HepG2 (cell line): ENCODE results near the gene MTHFR. TPM values are rescaled to one million over a fixed set of nuclear protein-coding genes. Genes with fewer than 3 reads are reported as not detected.

ENCODE experiments used
- ATAC-seq: fragments of 200-7000 bp; cut with Tn5 transposase; 3 replicates; pipeline ENCODE4 v1.9.1; 2020; ENCODE audit warnings: mild to moderate bottlenecking, moderate library complexity
- BruUV-seq: library from RNA; stranded (reverse); fragments of 400-500 nt; replicated peaks from 2 replicates; lab custom pipeline; 2021; lab: Mats Ljungman, UMichigan
- CTCF ChIA-PET: fragments of 300-600 bp; formaldehyde crosslinking; extraction: SDS; loops from one replicate; lab custom pipeline; 2021; ENCODE audit warnings: low total read pairs, inconsistent platforms, low intra/inter-chr PET ratio; lab: Yijun Ruan, JAX
- POLR2A ChIA-PET: fragments of 350-600 bp; sonication (Branson Sonifier 250); formaldehyde crosslinking; loops from one replicate; lab custom pipeline; 2020; ENCODE audit warnings: antibody characterized with exemption, inconsistent platforms; lab: Yijun Ruan, JAX
- DNase-seq: peaks from one replicate; pipeline ENCODE4 v3.0.0-alpha.2; 2015; ENCODE audit warnings: low spot score
- FAIRE-seq: peaks from 3 replicates; lab custom pipeline; 2011; peaks lifted over from hg19 to GRCh38; lab: Jason Lieb, UNC
- H2AFZ ChIP-seq: one replicate; pipeline ENCODE4 v1.6.1; 2011; ENCODE audit warnings: low read length, inconsistent platforms
- H3K27ac ChIP-seq: fragments of 300-600 bp; 3 replicates; pipeline ENCODE4 v1.8.0; 2011; ENCODE audit warnings: mixed run types, mild to moderate bottlenecking, mixed read lengths, low read length, inconsistent platforms; ENCODE audit not compliant: insufficient read depth; ENCODE audit errors: extremely low read length
- H3K27me3 ChIP-seq, 2 experiments: fragments of 200-600 bp in 1 of 2; 2 replicates in 1 of 2; 3 replicates in 1 of 2; pipeline versions ENCODE4 v1.6.0 to v1.8.0; 2011; ENCODE audit warnings: low read length in 2 of 2, mild to moderate bottlenecking in 2 of 2, moderate library complexity in 2 of 2, inconsistent platforms in 1 of 2; ENCODE audit not compliant: insufficient read depth in 2 of 2, control insufficient read depth in 1 of 2
- H3K36me3 ChIP-seq, 2 experiments: fragments of 200-600 bp in 1 of 2; replicated peaks in 1 of 2; 2 replicates in 1 of 2; 3 replicates in 1 of 2; pipeline versions ENCODE4 v1.5.1 to v1.8.0; 2011; ENCODE audit warnings: low read length in 2 of 2, inconsistent platforms in 1 of 2; ENCODE audit not compliant: insufficient read depth in 2 of 2, control insufficient read depth in 1 of 2
- H3K4me1 ChIP-seq: 2 replicates; pipeline ENCODE4 v1.5.1; 2012; ENCODE audit warnings: low read length, inconsistent platforms; ENCODE audit not compliant: insufficient read depth
- H3K4me2 ChIP-seq: 2 replicates; pipeline ENCODE4 v1.6.0; 2011; ENCODE audit warnings: low read depth, low read length, inconsistent platforms
- H3K4me3 ChIP-seq, 3 experiments: fragments of 200-600 bp in 1 of 3; sonication (generic), shearing (Covaris generic) in 1 of 3; replicated peaks in 1 of 3; 2 replicates each; pipeline ENCODE4 v1.5.1; 2011 to 2016; ENCODE audit warnings: low read length in 3 of 3, inconsistent platforms in 2 of 3, low read depth in 2 of 3, mild to moderate bottlenecking in 2 of 3, control low read depth in 1 of 3, mixed read lengths in 1 of 3; ENCODE audit not compliant: insufficient read depth in 1 of 3
- H3K79me2 ChIP-seq: one replicate; pipeline ENCODE4 v1.6.1; 2011; ENCODE audit warnings: low read length, inconsistent platforms; ENCODE audit not compliant: insufficient read depth
- H3K9ac ChIP-seq: 2 replicates; pipeline ENCODE4 v1.6.0; 2011; ENCODE audit warnings: mild to moderate bottlenecking, low read depth, low read length, inconsistent platforms; ENCODE audit not compliant: insufficient read depth
- H3K9me3 ChIP-seq: 2 replicates; pipeline ENCODE4 v1.5.1; 2012; ENCODE audit warnings: mild to moderate bottlenecking, low read length
- H4K20me1 ChIP-seq: 2 replicates; pipeline ENCODE4 v1.6.0; 2011; ENCODE audit warnings: inconsistent platforms, mild to moderate bottlenecking, low read length, moderate library complexity; ENCODE audit not compliant: insufficient read depth
- CENPX ChIP-seq: sonication (generic); formaldehyde crosslinking; IDR thresholded peaks from 2 replicates; pipeline ENCODE4 v1.9.0; 2021; ENCODE audit warnings: mild to moderate bottlenecking, missing genetic modification reagents, moderate library complexity
- GZF1 ChIP-seq: sonication (generic); formaldehyde crosslinking; IDR thresholded peaks from 2 replicates; pipeline ENCODE4 v1.5.1; 2020; ENCODE audit warnings: mild to moderate bottlenecking, missing genetic modification reagents
- IRX3 ChIP-seq: sonication (generic); formaldehyde crosslinking; IDR thresholded peaks from 2 replicates; pipeline ENCODE4 v1.8.1; 2023; ENCODE audit warnings: mild to moderate bottlenecking, low read depth, missing genetic modification reagents, borderline replicate concordance
- NR2F2 ChIP-seq: IDR thresholded peaks from 2 replicates; pipeline ENCODE4 v1.6.1; 2012; ENCODE audit warnings: low read depth, inconsistent platforms, borderline replicate concordance
- PAF1 ChIP-seq: IDR thresholded peaks from 2 replicates; pipeline ENCODE4 v1.6.1; 2016; ENCODE audit warnings: missing genetic modification reagents, missing compliant biosample characterization
- PLRG1 ChIP-seq: fragments of 450-650 bp; conservative IDR thresholded peaks from 2 replicates; pipeline ENCODE4 v1.6.1; 2016
- RFX1 ChIP-seq: fragments of 450-650 bp; IDR thresholded peaks from 2 replicates; pipeline ENCODE4 v1.6.1; 2017
- RFX3 ChIP-seq: IDR thresholded peaks from 2 replicates; pipeline ENCODE4 v1.6.1; 2016; ENCODE audit warnings: missing biosample characterization, missing genetic modification reagents
- STAT6 ChIP-seq: sonication (generic); formaldehyde crosslinking; IDR thresholded peaks from 2 replicates; pipeline ENCODE4 v1.4.0; 2020; ENCODE audit warnings: missing genetic modification reagents, mild to moderate bottlenecking, borderline replicate concordance
- ZNF354B ChIP-seq: sonication (generic); formaldehyde crosslinking; IDR thresholded peaks from 2 replicates; pipeline ENCODE4 v1.8.0; 2022; ENCODE audit warnings: mild to moderate bottlenecking, missing genetic modification reagents
- ZNF713 ChIP-seq: sonication (generic); formaldehyde crosslinking; IDR thresholded peaks from 2 replicates; pipeline ENCODE4 v1.4.0; 2020; ENCODE audit warnings: mild to moderate bottlenecking, missing genetic modification reagents
- ZNF782 ChIP-seq: sonication (generic); formaldehyde crosslinking; IDR thresholded peaks from 2 replicates; pipeline ENCODE4 v1.4.0; 2020; ENCODE audit warnings: missing genetic modification reagents, mild to moderate bottlenecking, borderline replicate concordance
- ZSCAN12 ChIP-seq: sonication (generic); formaldehyde crosslinking; IDR thresholded peaks from 2 replicates; pipeline ENCODE4 v1.9.0; 2021; ENCODE audit warnings: mild to moderate bottlenecking, missing genetic modification reagents
- WGBS: methylation state at CpG from one replicate; pipeline ENCODE4 v1.1.6; 2017; ENCODE audit warnings: low lambda C conversion rate; 5-methylcytosine and 5-hydroxymethylcytosine counted together
- in situ Hi-C: cut with HindIII; loops from 2 replicates; pipeline ENCODE4 v1.10.0; 2017; ENCODE audit warnings: low pct_unique_long_range_greater_than_20kb; ENCODE audit not compliant: extremely low pct_ligation_motif_present
- intact Hi-C: fragments of 100-400 bp; cut with micrococcal nuclease; formaldehyde crosslinking; loops from one replicate; pipeline ENCODE4 v1.10.0; 2022; ENCODE audit not compliant: unreplicated experiment
- polyA plus RNA-seq, 8 experiments: library from polyadenylated mRNA; depleted of rRNA in 3 of 8; stranded (reverse) in 7 of 8; unstranded in 1 of 8; fragments of >200 nt; fragmentation: Illumina TruSeq in 4 of 8; extraction: Trizol in 4 of 8; gene quantifications; 2 replicates each; pipeline versions ENCODE4 v1.2.1 to v1.2.3, GENCODE V29; 2011 to 2016; ENCODE audit warnings: low read depth in 4 of 8, missing spikeins in 1 of 8, mixed read lengths in 1 of 8; ENCODE audit not compliant: insufficient read depth in 1 of 8
- total RNA-seq, 5 experiments: library from RNA; depleted of rRNA; stranded (reverse); fragments of >200 nt; fragmentation: Illumina TruSeq; extraction: Trizol; gene quantifications; 2 replicates each; pipeline ENCODE4 v1.2.3, GENCODE V29; 2016; ENCODE audit warnings: low read depth in 1 of 5
- TF ChIP-seq, protein P1 (sequence below): sonication (generic); formaldehyde crosslinking; IDR thresholded peaks from 2 replicates; pipeline ENCODE4 v1.4.0; 2020; ENCODE audit warnings: mild to moderate bottlenecking, missing genetic modification reagents
- TF ChIP-seq, protein P2 (sequence below): sonication (generic); formaldehyde crosslinking; IDR thresholded peaks from 2 replicates; pipeline ENCODE4 v1.5.0; 2020; ENCODE audit warnings: missing genetic modification reagents
- TF ChIP-seq, protein P3 (sequence below): fragments of 450-650 bp; IDR thresholded peaks from 2 replicates; pipeline ENCODE4 v1.6.1; 2017; ENCODE audit warnings: mild to moderate bottlenecking
- TF ChIP-seq, protein P4 (sequence below): sonication (generic); formaldehyde crosslinking; IDR thresholded peaks from 2 replicates; pipeline ENCODE4 v1.4.0; 2020; ENCODE audit warnings: missing genetic modification reagents

The MTHFR gene
- total and polyA plus RNA-seq, 2 of the 13 experiments (the other 11 are each of a cell fraction or from before 2014, with no cell fraction given) = 3.8 to 8.2 TPM

- POLR2A ChIA-PET = interaction anchor here (0.7 to 2.6 kb wide), 17 partner anchors 9 to 544 kb away, joined by 3 to 31 read pairs (median 5); partner anchors contain the start of genes AGTRAP, MFN2, MIIP and MTOR
- FAIRE-seq (no peak), DNase-seq (no peak), ATAC-seq (peak; percentile 37)
- Histone ChIP-seq H3K36me3 (peaks cover 10 to 33% of the 10 kb centered on the region in 2 experiments), H3K4me2 (peak overlapping the region; percentile 92), H3K27me3 (no peaks in the 10 kb centered on the region; a peak in 1 of 5 replicates), H4K20me1 (peaks cover 8% of the 10 kb centered on the region; the same call in 1 of the 2 replicates), H3K4me1 (peaks cover 75% of the 10 kb centered on the region), H2AFZ (no peak overlapping the region), H3K9me3 (no peaks in the 10 kb centered on the region), H3K9ac (peak overlapping the region; percentile 93), H3K27ac (peak overlapping the region; percentile 94), H3K4me3 (peak overlapping the region; percentile 81 to 87 (median 87)), H3K79me2 (peaks cover 49% of the 10 kb centered on the region)
- intact Hi-C loops = no loop called here
- CTCF ChIA-PET = no interaction called here
- in situ Hi-C loops = no loop called here
- TSS peak; percentile 73 for BruUV-seq
- WGBS = 1% methylated on average over 11 of the region's 20 CpGs
- TF ChIP-seq ZSCAN12 (CRISPR knock-in tag) (no peak), CENPX (CRISPR knock-in tag) (no peak), IRX3 (CRISPR knock-in tag) (no peak), ZNF782 (CRISPR knock-in tag) (no peak), RFX1 (peak; percentile 72), STAT6 (no peak), PAF1 (CRISPR knock-in tag) (no peak), PLRG1 (no peak), RFX3 (CRISPR knock-in tag) (peak; percentile 66), GZF1 (CRISPR knock-in tag) (no peak), NR2F2 (no peak), ZNF354B (CRISPR knock-in tag) (no peak), ZNF713 (CRISPR knock-in tag) (no peak)
- TF ChIP-seq, protein P1, sequence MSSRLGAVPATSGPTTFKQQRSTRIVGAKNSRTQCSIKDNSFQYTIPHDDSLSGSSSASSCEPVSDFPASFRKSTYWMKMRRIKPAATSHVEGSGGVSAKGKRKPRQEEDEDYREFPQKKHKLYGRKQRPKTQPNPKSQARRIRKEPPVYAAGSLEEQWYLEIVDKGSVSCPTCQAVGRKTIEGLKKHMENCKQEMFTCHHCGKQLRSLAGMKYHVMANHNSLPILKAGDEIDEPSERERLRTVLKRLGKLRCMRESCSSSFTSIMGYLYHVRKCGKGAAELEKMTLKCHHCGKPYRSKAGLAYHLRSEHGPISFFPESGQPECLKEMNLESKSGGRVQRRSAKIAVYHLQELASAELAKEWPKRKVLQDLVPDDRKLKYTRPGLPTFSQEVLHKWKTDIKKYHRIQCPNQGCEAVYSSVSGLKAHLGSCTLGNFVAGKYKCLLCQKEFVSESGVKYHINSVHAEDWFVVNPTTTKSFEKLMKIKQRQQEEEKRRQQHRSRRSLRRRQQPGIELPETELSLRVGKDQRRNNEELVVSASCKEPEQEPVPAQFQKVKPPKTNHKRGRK (CRISPR knock-in tag) = no peak
- TF ChIP-seq, protein P2, sequence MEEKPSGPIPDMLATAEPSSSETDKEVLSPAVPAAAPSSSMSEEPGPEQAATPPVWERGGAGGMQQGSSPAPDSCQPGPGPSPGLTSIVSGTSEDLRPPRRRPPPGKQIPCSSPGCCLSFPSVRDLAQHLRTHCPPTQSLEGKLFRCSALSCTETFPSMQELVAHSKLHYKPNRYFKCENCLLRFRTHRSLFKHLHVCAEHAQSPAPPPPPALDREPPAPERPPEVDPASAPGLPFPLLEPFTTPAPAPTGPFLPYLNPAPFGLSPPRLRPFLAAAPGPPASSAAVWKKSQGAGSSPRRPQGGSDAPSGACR (CRISPR knock-in tag) = no peak; the same call in 1 of the 2 replicates
- TF ChIP-seq, protein P3, sequence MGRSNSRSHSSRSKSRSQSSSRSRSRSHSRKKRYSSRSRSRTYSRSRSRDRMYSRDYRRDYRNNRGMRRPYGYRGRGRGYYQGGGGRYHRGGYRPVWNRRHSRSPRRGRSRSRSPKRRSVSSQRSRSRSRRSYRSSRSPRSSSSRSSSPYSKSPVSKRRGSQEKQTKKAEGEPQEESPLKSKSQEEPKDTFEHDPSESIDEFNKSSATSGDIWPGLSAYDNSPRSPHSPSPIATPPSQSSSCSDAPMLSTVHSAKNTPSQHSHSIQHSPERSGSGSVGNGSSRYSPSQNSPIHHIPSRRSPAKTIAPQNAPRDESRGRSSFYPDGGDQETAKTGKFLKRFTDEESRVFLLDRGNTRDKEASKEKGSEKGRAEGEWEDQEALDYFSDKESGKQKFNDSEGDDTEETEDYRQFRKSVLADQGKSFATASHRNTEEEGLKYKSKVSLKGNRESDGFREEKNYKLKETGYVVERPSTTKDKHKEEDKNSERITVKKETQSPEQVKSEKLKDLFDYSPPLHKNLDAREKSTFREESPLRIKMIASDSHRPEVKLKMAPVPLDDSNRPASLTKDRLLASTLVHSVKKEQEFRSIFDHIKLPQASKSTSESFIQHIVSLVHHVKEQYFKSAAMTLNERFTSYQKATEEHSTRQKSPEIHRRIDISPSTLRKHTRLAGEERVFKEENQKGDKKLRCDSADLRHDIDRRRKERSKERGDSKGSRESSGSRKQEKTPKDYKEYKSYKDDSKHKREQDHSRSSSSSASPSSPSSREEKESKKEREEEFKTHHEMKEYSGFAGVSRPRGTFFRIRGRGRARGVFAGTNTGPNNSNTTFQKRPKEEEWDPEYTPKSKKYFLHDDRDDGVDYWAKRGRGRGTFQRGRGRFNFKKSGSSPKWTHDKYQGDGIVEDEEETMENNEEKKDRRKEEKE = no peak
- TF ChIP-seq, protein P4, sequence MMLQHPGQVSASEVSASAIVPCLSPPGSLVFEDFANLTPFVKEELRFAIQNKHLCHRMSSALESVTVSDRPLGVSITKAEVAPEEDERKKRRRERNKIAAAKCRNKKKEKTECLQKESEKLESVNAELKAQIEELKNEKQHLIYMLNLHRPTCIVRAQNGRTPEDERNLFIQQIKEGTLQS (CRISPR knock-in tag) = 0 out of 2 replicates have a peak, but pooled peaks have one; percentile 8
These were observed 658 bp upstream of the MTHFR start for GRCh38 chr1:11806307-11806936.
